ENCODE results near the gene LRP6. TPM values are rescaled to one million over a fixed set of nuclear protein-coding genes. Genes with fewer than 3 reads are reported as not detected.
A peak's percentile ranks its signal among the peaks of the same experiment; 100 is the strongest.
"Not testable (repeated sequence)": the region's sequence is repeated elsewhere in the genome, so short reads cannot be mapped to it uniquely, and the experiment has no call there.

Gene LRP6
- total RNA-seq, 1 donor from 2014 or later = 55.0 TPM

DNA sequence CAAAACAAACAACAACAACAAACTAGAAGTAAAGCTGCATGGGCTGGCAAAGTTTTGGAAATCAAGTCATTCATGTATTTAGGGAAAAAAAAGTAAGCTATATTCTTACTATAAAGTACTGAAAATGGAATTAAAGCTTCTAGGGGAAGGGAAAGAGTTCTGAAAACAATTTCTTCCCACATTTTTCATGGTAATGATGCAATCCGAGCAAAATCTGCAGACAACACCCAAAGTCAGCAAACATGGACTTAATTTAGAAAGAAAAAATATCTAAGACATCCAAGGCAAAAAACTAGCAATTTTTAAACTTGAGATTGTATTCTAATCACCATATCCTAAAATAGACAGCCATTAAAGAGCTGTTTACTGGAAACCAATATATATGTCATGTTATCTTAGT lies 86.3 kb downstream of the LRP6 start:
- no peak for DNase-seq (ENCODE audit: low read depth in 2 of 2)

DNA sequence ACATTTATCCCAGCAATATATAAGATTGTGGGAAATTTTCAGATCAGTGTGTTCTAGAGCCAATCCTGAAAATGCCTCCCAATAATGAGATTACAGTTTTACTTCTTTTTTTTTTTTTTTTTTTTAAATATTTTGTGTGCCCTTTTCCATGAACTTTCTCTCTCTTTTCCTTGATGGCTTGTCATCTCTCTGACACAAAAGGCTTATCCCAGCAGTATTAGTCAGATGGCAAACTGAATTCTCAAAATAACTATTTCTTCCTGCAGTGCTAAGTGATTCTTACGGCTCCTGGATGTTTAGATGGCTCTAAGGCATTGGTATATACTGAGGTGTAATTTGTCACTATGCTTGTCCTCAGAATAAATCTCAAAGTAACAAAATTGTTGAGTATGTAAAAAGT lies 86.7 kb downstream of the LRP6 start:
- DNase-seq (ENCODE audit: low read depth in 2 of 2) = peak in 1 of 2 donors; percentile 41

- no peak for DNase-seq (ENCODE audit: low read depth in 2 of 2)
These were observed 88.3 kb downstream of the LRP6 start for GRCh38 chr12:12178559-12178958.

GRCh38 chr12:12176402-12176801 lies 90.4 kb downstream of the LRP6 start:
- no peak for DNase-seq (ENCODE audit: low read depth in 2 of 2)

- DNase-seq (ENCODE audit: low read depth in 2 of 2) = peak in 1 of 2 donors; percentile 63
These were observed 94.8 kb downstream of the LRP6 start for GRCh38 chr12:12171991-12172511.

DNA sequence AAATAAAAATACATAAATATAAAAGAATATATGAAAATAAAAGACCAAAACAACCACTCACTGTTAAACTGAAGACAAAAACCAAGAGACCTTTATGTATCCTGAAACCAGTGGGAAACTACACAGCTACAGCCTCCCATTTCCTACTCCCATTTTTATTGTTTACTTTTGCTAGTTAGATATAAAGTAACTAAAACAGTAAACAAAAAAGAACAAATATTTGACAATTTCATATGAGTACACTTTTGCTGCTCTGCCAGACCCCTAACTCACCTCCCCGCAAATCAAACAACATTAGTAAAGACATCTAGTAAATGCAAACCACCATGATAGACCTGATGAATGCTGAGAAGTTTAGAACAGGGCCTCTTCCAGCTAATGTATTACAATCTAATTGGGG lies 99.0 kb downstream of the LRP6 start:
- DNase-seq (ENCODE audit: low read depth in 2 of 2) = no peak

- no peak for DNase-seq (ENCODE audit: low read depth in 2 of 2)
These were observed 100.1 kb downstream of the LRP6 start for GRCh38 chr12:12166751-12167150.

- peak; percentile 65 to 86 for DNase-seq (ENCODE audit: low read depth in 2 of 2)
These were observed 106.9 kb downstream of the LRP6 start for GRCh38 chr12:12159988-12160387.

GRCh38 chr12:12158858-12159257 lies 108.0 kb downstream of the LRP6 start:
- DNase-seq (ENCODE audit: low read depth in 2 of 2) = peak in 1 of 2 donors; percentile 74

GRCh38 chr12:12157424-12157823 lies 109.4 kb downstream of the LRP6 start:
- peak in 1 of 2 donors; percentile 80 for DNase-seq (ENCODE audit: low read depth in 2 of 2)

DNA sequence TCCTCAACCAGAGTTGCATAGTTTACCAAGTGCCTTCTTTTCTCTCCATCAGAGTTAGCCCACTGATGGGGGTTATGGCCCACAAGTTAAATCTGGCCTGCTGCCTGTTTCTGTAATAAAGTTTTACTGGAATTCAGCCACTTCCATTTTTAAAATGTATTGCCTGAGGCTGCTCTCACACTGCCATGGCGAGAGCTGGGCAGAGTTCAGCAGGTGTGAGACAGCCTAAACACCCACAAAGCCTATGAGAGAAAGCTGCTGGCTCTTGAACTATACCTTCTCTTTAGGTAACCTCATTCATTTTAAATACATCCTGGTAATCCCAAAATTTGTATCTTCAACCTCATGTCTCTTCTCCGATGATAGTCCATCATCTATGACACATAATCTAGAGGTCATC lies 110.0 kb downstream of the LRP6 start:
- DNase-seq (ENCODE audit: low read depth in 2 of 2) = peak in 1 of 2 donors; percentile 11

GRCh38 chr12:12156116-12156515 lies 110.7 kb downstream of the LRP6 start:
- DNase-seq (ENCODE audit: low read depth in 2 of 2) = no peak

DNA sequence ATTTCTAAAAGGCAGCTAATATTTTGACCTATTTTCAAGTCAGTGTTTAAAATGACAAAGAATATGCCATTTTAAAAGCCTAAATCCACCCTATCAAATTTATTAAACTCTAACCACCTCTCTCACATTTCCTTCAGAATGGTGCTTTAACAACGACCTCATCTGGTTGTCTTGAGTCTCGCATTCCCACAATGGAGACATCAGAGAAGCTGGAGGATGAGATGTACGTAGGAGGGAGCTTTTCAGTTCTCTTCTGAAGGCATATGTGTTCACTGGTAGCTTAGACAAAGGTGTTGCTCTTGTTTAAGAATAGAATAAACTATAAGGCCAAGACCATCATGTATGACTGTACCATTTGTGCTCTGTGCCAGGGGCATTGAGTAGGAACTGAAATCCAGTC lies 113.2 kb downstream of the LRP6 start:
- peak in 1 of 2 donors; percentile 20 for DNase-seq (ENCODE audit: low read depth in 2 of 2)

- peak; percentile 18 to 56 for DNase-seq (ENCODE audit: low read depth in 2 of 2)
These were observed 119.7 kb downstream of the LRP6 start for GRCh38 chr12:12147111-12147510.

- not testable (repeated sequence) for DNase-seq (ENCODE audit: low read depth in 2 of 2)
These were observed 122.3 kb downstream of the LRP6 start for GRCh38 chr12:12144531-12144930.

- no peak for DNase-seq (ENCODE audit: low read depth in 2 of 2)
These were observed 125.8 kb downstream of the LRP6 start for GRCh38 chr12:12141000-12141399.

GRCh38 chr12:12138203-12139154 lies 128.4 kb downstream of the LRP6 start:
- DNase-seq (ENCODE audit: low read depth in 2 of 2) = no peak

GRCh38 chr12:12133785-12134184 lies 133.1 kb downstream of the LRP6 start:
- no peak for DNase-seq (ENCODE audit: low read depth in 2 of 2)

GRCh38 chr12:12133259-12133658 lies 133.6 kb downstream of the LRP6 start:
- no peak for DNase-seq (ENCODE audit: low read depth in 2 of 2)

GRCh38 chr12:12128670-12129069 lies 138.2 kb downstream of the LRP6 start:
- no peak for DNase-seq (ENCODE audit: low read depth in 2 of 2)

GRCh38 chr12:12127304-12127703 lies 139.5 kb downstream of the LRP6 start:
- no peak for DNase-seq (ENCODE audit: low read depth in 2 of 2)

DNA sequence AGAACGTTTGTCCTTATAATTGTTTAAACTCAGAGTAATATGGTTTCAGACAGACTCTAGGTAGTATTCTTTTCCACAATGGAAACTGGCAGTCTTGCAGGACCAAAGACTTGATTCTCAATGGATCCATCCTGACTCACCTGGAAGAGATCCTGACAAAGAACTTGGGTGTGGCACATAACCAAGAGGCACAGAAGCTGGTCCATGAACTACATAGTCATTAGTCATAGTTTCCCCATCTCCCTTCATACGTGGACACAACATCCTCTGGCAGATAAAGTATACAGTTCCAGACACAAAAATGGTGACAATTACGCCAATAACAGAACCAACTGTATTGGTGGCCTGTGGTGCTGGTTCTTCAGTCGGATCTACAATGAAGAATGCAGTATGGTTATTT lies 140.3 kb downstream of the LRP6 start:
- no peak for DNase-seq (ENCODE audit: low read depth in 2 of 2)

- DNase-seq (ENCODE audit: low read depth in 2 of 2) = no peak
These were observed 143.7 kb downstream of the LRP6 start for GRCh38 chr12:12123036-12123604.

Data from lung microvascular endothelial cell (primary cell).